K562 (cell line): ENCODE results near the gene CNP. TPM values are rescaled to one million over a fixed set of nuclear protein-coding genes. Genes with fewer than 3 reads are reported as not detected.

Experiments used
- ATAC-seq: fragments of 200-7000 bp; cut with Tn5 transposase; 3 replicates; pipeline ENCODE4 v1.9.1; 2020; ENCODE audit warnings: moderate library complexity
- BruUV-seq: library from RNA; stranded (reverse); fragments of 400-500 nt; replicated peaks from 2 replicates; lab custom pipeline; 2021; lab: Mats Ljungman, UMichigan
- CTCF ChIA-PET: fragments of 300-600 bp; formaldehyde crosslinking; extraction: SDS; loops from one replicate; lab custom pipeline; 2021; ENCODE audit warnings: low intra/inter-chr PET ratio; lab: Yijun Ruan, JAX
- POLR2A ChIA-PET: fragments of 300-600, 350-650 bp; sonication (Branson Sonifier 250); formaldehyde crosslinking; extraction: SDS; loops from one replicate; lab custom pipeline; 2021; ENCODE audit warnings: antibody characterized with exemption, inconsistent platforms; lab: Yijun Ruan, JAX
- DNase-seq, 4 experiments: peaks; one replicate each; pipeline versions ENCODE4 v3.0.0 to v3.0.0-alpha.2; 2011 to 2018; ENCODE audit warnings: low spot score in 3 of 4, mixed read lengths in 3 of 4; ENCODE audit errors: extremely low read depth in 1 of 4
- FAIRE-seq: peaks from 2 replicates; lab custom pipeline; 2011; peaks lifted over from hg19 to GRCh38; lab: Jason Lieb, UNC
- H2AFZ ChIP-seq: 2 replicates; pipeline ENCODE4 v1.6.0; 2011; ENCODE audit warnings: low read depth, low read length, control low read depth, inconsistent platforms
- H3K27ac ChIP-seq: fragments of 200-600 bp; 3 replicates; pipeline ENCODE4 v1.8.0; 2011; ENCODE audit warnings: low read depth, mild to moderate bottlenecking, control low read depth, inconsistent platforms, low read length, moderate library complexity, mixed read lengths; ENCODE audit errors: extremely low read depth
- H3K27me3 ChIP-seq, 2 experiments: fragments of 300-600 bp in 1 of 2; 2 replicates in 1 of 2; 3 replicates in 1 of 2; pipeline versions ENCODE4 v1.6.0 to v1.8.0; 2011; ENCODE audit warnings: inconsistent platforms in 2 of 2, low read length in 2 of 2, mild to moderate bottlenecking in 1 of 2, mixed read lengths in 1 of 2, moderate library complexity in 1 of 2; ENCODE audit not compliant: control insufficient read depth in 2 of 2, insufficient read depth in 2 of 2
- H3K36me3 ChIP-seq: fragments of 300-600 bp; 3 replicates; pipeline ENCODE4 v1.8.0; 2011; ENCODE audit warnings: mild to moderate bottlenecking, low read length, inconsistent platforms; ENCODE audit not compliant: control insufficient read depth, insufficient read depth
- H3K4me1 ChIP-seq, 2 experiments: fragments of 200-600 bp in 1 of 2; replicated peaks in 1 of 2; 2 replicates in 1 of 2; 3 replicates in 1 of 2; pipeline versions ENCODE4 v1.5.1 to v1.8.0; 2011; ENCODE audit warnings: inconsistent platforms in 2 of 2, low read length in 2 of 2, mild to moderate bottlenecking in 1 of 2, mixed read lengths in 1 of 2, moderate library complexity in 1 of 2; ENCODE audit not compliant: control insufficient read depth in 2 of 2, insufficient read depth in 2 of 2
- H3K4me2 ChIP-seq: 2 replicates; pipeline ENCODE4 v1.6.1; 2011; ENCODE audit warnings: low read length, control low read depth, inconsistent platforms, mixed read lengths; ENCODE audit not compliant: insufficient read depth
- H3K4me3 ChIP-seq: fragments of 200-600 bp; sonication (generic), shearing (Covaris generic); 2 replicates; pipeline ENCODE4 v1.5.1; 2016; ENCODE audit warnings: control low read depth, inconsistent platforms
- H3K79me2 ChIP-seq: fragments of 200-600 bp; 3 replicates; pipeline ENCODE4 v1.8.0; 2011; ENCODE audit warnings: low read length, inconsistent platforms; ENCODE audit not compliant: control insufficient read depth, insufficient read depth
- H3K9ac ChIP-seq, 2 experiments: 2 replicates each; pipeline versions ENCODE4 v1.6.0 to v1.6.1; 2011; ENCODE audit warnings: low read depth in 2 of 2, low read length in 2 of 2, control low read depth in 1 of 2, inconsistent platforms in 1 of 2, mild to moderate bottlenecking in 1 of 2, mixed read lengths in 1 of 2; ENCODE audit not compliant: insufficient read depth in 1 of 2
- H3K9me1 ChIP-seq: one replicate; pipeline ENCODE4 v1.6.0; 2011; ENCODE audit warnings: inconsistent platforms, mild to moderate bottlenecking, low read length, moderate library complexity; ENCODE audit not compliant: control insufficient read depth, insufficient read depth
- H3K9me3 ChIP-seq: replicated peaks from 2 replicates; pipeline ENCODE4 v1.5.1; 2011; ENCODE audit warnings: low read depth, low read length, inconsistent platforms; ENCODE audit not compliant: control insufficient read depth, insufficient read depth
- H4K20me1 ChIP-seq: replicated peaks from 2 replicates; pipeline ENCODE4 v1.6.1; 2011; ENCODE audit warnings: low read length, inconsistent platforms, mixed read lengths; ENCODE audit not compliant: control insufficient read depth, insufficient read depth
- POLR2AphosphoS2 ChIP-seq: IDR thresholded peaks from 2 replicates; pipeline ENCODE4 v1.6.1; 2012; ENCODE audit warnings: low read length, improper control_type of control experiment
- ZNF586 ChIP-seq: fragments of 450-650 bp; formaldehyde crosslinking; conservative IDR thresholded peaks from 2 replicates; pipeline ENCODE4 v1.4.0; 2020; ENCODE audit warnings: mild to moderate bottlenecking, moderate library complexity
- WGBS: fragments of 100-300 bp; shearing (Covaris generic); methylation state at CpG from one replicate; pipeline ENCODE4 v1.1.6; 2016; ENCODE audit warnings: low coverage, mixed read lengths; ENCODE audit not compliant: insufficient coverage; ENCODE audit errors: missing lambda C conversion rate; 5-methylcytosine and 5-hydroxymethylcytosine counted together
- in situ Hi-C: fragments of 300-500 bp; cut with MboI; formaldehyde crosslinking; loops from 4 replicates; pipeline ENCODE4 v1.15.0; 2018; ENCODE audit warnings: inconsistent platforms, mixed read lengths
- intact Hi-C: fragments of 100-400 bp; cut with micrococcal nuclease; formaldehyde crosslinking; loops from 2 replicates; pipeline ENCODE4 v1.14.2; 2022
- polyA plus RNA-seq, 8 experiments: library from polyadenylated mRNA; depleted of rRNA in 4 of 8; stranded (reverse) in 5 of 8; unstranded in 3 of 8; fragments of >200 nt; fragmentation: Nextera tagmentation in 2 of 8; fragmentation: Illumina TruSeq in 1 of 8; extraction: Ambion mirVana in 2 of 8; extraction: Trizol in 1 of 8; gene quantifications; 2 replicates each; pipeline versions ENCODE4 v1.2.1 to v1.2.3, GENCODE V29; 2011 to 2014; ENCODE audit warnings: inconsistent platforms in 1 of 8, missing spikeins in 1 of 8
- total RNA-seq, 7 experiments: library from RNA; depleted of rRNA in 6 of 7; stranded (reverse); fragments of >200 nt in 6 of 7; fragmentation: Illumina TruSeq in 2 of 7; extraction: Trizol in 2 of 7; gene quantifications; 2 replicates each; pipeline versions ENCODE4 v1.2.1 to v1.2.3, GENCODE V29; 2011 to 2021; ENCODE audit warnings: low replicate concordance in 1 of 7

CNP gene
- total and polyA plus RNA-seq, 9 of the 15 experiments (the other 6 are each of a cell fraction or from before 2014, with no cell fraction given) = 1.7 to 52.0 (median 29.1) TPM

GRCh38 chr17:41975099-41976083 lies 8.8 kb downstream of the CNP start:
- DNase-seq (no peak), ATAC-seq (no peak), FAIRE-seq (no peak)
- in situ Hi-C loops = no loop called here
- Histone ChIP-seq H3K9me3 (no peaks in the 10 kb centered on the region), H2AFZ (no peak overlapping the region), H3K79me2 (no peaks in the 10 kb centered on the region; the same call in 2 of the 3 replicates), H3K9me1 (no peaks in the 10 kb centered on the region), H3K4me1 (peaks cover 0 to 9% of the 10 kb centered on the region in 2 experiments; a peak in 1 of 5 replicates), H3K4me2 (no peak overlapping the region), H3K4me3 (no peak overlapping the region), H3K27me3 (no peaks in the 10 kb centered on the region), H3K9ac (0 out of 4 replicates have a peak overlapping the region, but pooled peaks of 1 of the 2 experiments have one; percentile 36), H4K20me1 (no peaks in the 10 kb centered on the region; the same call in 1 of the 2 replicates), H3K36me3 (peaks cover 85% of the 10 kb centered on the region), H3K27ac (no peak overlapping the region)
- ChIA-PET CTCF (no interaction called here), POLR2A (interaction anchor here (0.6 to 4.5 kb wide), 13 partner anchors 9 to 136 kb away, joined by 3 to 28 read pairs (median 3); partner anchors contain the start of gene CNP)
- intact Hi-C loops = no loop called here
- 94% methylated on average over 9 of the region's 9 CpGs for WGBS
- BruUV-seq = no TSS peak
- TF ChIP-seq ZNF586 (CRISPR knock-in tag) (no peak), POLR2AphosphoS2 (peak; percentile 16; the same call in 1 of the 2 replicates)
